ENCODE results near the gene ARHGAP22. TPM values are rescaled to one million over a fixed set of nuclear protein-coding genes. Genes with fewer than 3 reads are reported as not detected.

ARHGAP22 gene
- total RNA-seq, 1 donor from 2014 or later = 3.2 TPM

DNA sequence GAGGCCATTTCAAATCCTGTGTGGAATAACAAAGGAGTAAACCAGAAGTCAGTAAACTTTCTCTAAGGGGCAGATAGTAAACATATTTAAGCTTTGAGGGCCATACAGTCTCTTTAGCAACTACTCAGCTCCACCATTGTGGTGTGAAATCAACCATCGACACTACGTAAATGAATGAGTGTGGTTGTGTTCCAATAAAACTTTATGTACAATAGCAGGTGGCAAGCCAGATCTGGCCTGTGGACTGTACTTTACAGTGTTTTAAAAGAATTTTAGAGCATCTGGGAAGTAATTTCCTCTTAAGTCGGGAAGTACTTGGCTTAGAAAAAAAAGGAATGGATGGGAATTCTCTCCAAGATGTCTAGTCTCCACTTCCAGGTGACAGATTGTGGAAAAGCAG lies 71.3 kb downstream of the ARHGAP22 start:
- H3K36me3 ChIP-seq = no peaks in the 10 kb centered on the region
- H3K4me1 ChIP-seq = no peaks in the 10 kb centered on the region
- intact Hi-C loops (cut with DNase I) = no loop called here
- no peak for DNase-seq (ENCODE audit: extremely low spot score in 2 of 2)
- TF ChIP-seq POLR2AphosphoS5 (IDR thresholded peaks at IDR 0.05; ENCODE audit: insufficient read depth in 1 of 2, low read depth in 1 of 2) (no peak), POLR2A (IDR thresholded peaks at IDR 0.05) (no peak), CTCF (IDR thresholded peaks at IDR 0.05) (no peak)
- H3K9me3 ChIP-seq = no peaks in the 10 kb centered on the region
- no peak overlapping the region for H3K4me3 ChIP-seq
- H3K27ac ChIP-seq = no peak overlapping the region
- H3K27me3 ChIP-seq = no peaks in the 10 kb centered on the region

GRCh38 chr10:48531486-48531885 lies 73.4 kb downstream of the ARHGAP22 start:
- Histone ChIP-seq H3K4me1 (no peaks in the 10 kb centered on the region), H3K4me3 (no peak overlapping the region), H3K36me3 (no peaks in the 10 kb centered on the region), H3K27ac (no peak overlapping the region), H3K9me3 (no peaks in the 10 kb centered on the region), H3K27me3 (no peaks in the 10 kb centered on the region)
- TF ChIP-seq CTCF (IDR thresholded peaks at IDR 0.05) = no peak
- TF ChIP-seq POLR2A (IDR thresholded peaks at IDR 0.05) = no peak
- no peak for TF ChIP-seq POLR2AphosphoS5 (IDR thresholded peaks at IDR 0.05; ENCODE audit: insufficient read depth in 1 of 2, low read depth in 1 of 2)
- no peak for DNase-seq (ENCODE audit: extremely low spot score in 2 of 2)
- intact Hi-C loops (cut with DNase I) = no loop called here

- Histone ChIP-seq H3K36me3 (no peaks in the 10 kb centered on the region), H3K4me3 (no peak overlapping the region), H3K4me1 (no peaks in the 10 kb centered on the region), H3K27me3 (no peaks in the 10 kb centered on the region), H3K27ac (no peak overlapping the region), H3K9me3 (no peaks in the 10 kb centered on the region)
- TF ChIP-seq POLR2A (IDR thresholded peaks at IDR 0.05) = no peak
- no peak for TF ChIP-seq POLR2AphosphoS5 (IDR thresholded peaks at IDR 0.05; ENCODE audit: insufficient read depth in 1 of 2, low read depth in 1 of 2)
- TF ChIP-seq CTCF (IDR thresholded peaks at IDR 0.05) = no peak
- no peak for DNase-seq (ENCODE audit: extremely low spot score in 2 of 2)
- intact Hi-C loops (cut with DNase I) = no loop called here
Observed at GRCh38 chr10:48529331-48529730, 75.5 kb downstream of the ARHGAP22 start.

- Histone ChIP-seq H3K9me3 (no peaks in the 10 kb centered on the region), H3K27ac (no peak overlapping the region), H3K4me3 (no peak overlapping the region), H3K27me3 (no peaks in the 10 kb centered on the region), H3K36me3 (no peaks in the 10 kb centered on the region), H3K4me1 (peaks cover 9% of the 10 kb centered on the region)
- no peak for DNase-seq (ENCODE audit: extremely low spot score in 2 of 2)
- TF ChIP-seq CTCF (IDR thresholded peaks at IDR 0.05) = no peak
- TF ChIP-seq POLR2AphosphoS5 (IDR thresholded peaks at IDR 0.05; ENCODE audit: insufficient read depth in 1 of 2, low read depth in 1 of 2) = no peak
- intact Hi-C loops (cut with DNase I) = no loop called here
Observed at GRCh38 chr10:48527756-48528155, 77.1 kb downstream of the ARHGAP22 start.

GRCh38 chr10:48526846-48527505 lies 77.9 kb downstream of the ARHGAP22 start:
- no peak for DNase-seq (ENCODE audit: extremely low spot score in 2 of 2)
- Histone ChIP-seq H3K4me3 (no peak overlapping the region), H3K9me3 (no peaks in the 10 kb centered on the region), H3K27ac (no peak overlapping the region), H3K36me3 (no peaks in the 10 kb centered on the region), H3K4me1 (peaks cover 9% of the 10 kb centered on the region), H3K27me3 (no peaks in the 10 kb centered on the region)
- no peak for TF ChIP-seq POLR2A (IDR thresholded peaks at IDR 0.05)
- intact Hi-C loops (cut with DNase I) = no loop called here

Measured in vagina (tissue), 2 donors.